GM13977 (cell line): ENCODE measurements around the gene FARP1.

Source experiments
- DNase-seq: peaks from one replicate; pipeline ENCODE4 v3.0.0; 2012; ENCODE audit warnings: low spot score
- in situ Hi-C: fragments of 300-500 bp; cut with MboI; formaldehyde crosslinking; loops from one replicate; pipeline ENCODE4 v1.12.0; 2022; ENCODE audit warnings: low sequenced_read_pairs, low pct_unique_long_range_greater_than_20kb, mixed read lengths, inconsistent platforms; ENCODE audit not compliant: unreplicated experiment
- TF ChIP-seq, protein P1 (sequence below): IDR thresholded peaks from 2 replicates; pipeline ENCODE4 v1.5.1; 2012; ENCODE audit warnings: mild to moderate bottlenecking, control low read depth; ENCODE audit not compliant: insufficient read depth; ENCODE audit errors: extremely low read depth, missing control alignments

The FARP1 gene

DNA sequence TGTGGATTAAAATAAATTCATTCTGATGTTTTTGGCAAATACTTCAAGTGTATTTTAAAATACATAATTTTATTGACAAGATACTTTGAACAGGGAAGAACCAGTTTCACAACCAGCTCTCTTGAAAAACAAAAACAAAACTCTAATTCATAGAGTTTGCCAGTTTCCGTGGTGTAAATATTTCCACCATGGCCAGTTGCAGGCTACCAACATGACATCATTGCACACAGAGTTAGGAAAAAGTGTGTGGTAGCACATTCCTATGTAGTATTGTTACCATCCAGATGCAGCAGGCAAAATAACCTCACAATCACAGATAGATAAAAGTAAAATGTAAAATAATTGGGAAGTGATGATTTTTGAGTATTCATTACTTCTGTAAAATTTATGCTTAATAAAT lies 41.9 kb downstream of the FARP1 start:
- TF ChIP-seq, protein P1, sequence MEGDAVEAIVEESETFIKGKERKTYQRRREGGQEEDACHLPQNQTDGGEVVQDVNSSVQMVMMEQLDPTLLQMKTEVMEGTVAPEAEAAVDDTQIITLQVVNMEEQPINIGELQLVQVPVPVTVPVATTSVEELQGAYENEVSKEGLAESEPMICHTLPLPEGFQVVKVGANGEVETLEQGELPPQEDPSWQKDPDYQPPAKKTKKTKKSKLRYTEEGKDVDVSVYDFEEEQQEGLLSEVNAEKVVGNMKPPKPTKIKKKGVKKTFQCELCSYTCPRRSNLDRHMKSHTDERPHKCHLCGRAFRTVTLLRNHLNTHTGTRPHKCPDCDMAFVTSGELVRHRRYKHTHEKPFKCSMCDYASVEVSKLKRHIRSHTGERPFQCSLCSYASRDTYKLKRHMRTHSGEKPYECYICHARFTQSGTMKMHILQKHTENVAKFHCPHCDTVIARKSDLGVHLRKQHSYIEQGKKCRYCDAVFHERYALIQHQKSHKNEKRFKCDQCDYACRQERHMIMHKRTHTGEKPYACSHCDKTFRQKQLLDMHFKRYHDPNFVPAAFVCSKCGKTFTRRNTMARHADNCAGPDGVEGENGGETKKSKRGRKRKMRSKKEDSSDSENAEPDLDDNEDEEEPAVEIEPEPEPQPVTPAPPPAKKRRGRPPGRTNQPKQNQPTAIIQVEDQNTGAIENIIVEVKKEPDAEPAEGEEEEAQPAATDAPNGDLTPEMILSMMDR, result no peak

DNA sequence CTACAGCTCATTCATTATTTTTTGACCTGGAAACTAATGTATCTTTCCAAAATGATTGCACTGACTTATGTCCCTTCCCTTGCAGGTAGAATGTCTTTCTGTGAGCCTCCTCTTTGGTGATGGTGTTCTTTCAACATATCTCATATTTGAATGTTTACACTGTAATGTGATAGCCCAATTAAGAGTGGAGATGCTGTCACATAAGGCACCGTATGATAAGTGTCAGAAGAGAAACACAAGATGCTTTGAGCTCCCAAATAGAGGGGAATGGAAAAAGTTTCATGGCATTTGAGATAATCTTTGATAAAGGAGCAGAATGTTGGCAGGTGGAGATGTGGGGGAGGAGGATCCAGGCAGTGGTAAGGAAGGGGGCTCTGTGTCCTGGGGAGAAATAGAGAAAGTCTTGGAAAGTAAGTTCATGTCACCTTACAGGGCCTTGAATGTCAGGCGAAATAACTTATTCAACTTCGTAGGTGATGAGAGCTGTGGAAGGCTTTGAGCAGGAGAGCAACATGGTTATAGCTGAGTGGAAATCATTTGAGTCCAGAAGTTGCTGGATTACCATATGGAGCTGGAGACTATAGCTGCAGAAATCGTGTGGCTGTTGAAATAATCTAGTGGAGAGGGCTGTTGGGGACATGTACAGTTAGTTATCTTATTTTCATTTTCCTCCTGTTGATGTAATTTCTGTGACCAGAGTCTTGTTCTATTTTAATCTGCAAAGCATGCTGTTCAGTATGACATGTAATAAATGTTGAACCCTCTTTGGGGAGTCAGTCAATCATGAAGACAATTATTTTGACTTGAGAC lies 44.5 kb downstream of the FARP1 start:
- no peak for DNase-seq
- in situ Hi-C loops, result no loop called here
- TF ChIP-seq, protein P1, result no peak

More for the DNA sequence above, 41.9 kb downstream of the FARP1 start:
- DNase-seq, result no peak
- in situ Hi-C loops, result no loop called here

DNA sequence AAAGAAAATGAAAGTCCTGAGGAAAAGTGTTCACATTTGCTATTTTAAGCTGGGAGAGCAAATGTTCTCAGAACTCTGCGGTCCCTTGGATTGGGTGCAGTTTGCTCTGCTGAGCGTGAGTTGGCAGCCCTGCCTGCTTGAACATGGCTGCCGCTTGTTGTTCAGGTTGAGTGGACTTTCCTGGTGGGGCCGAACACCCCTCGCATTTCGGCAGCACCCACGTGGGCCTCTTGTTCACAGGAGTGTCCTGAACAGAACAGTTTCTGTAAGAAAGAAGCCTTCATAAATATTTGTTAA lies 45.0 kb downstream of the FARP1 start:
- TF ChIP-seq, protein P1, result no peak
- in situ Hi-C loops, result no loop called here
- no peak for DNase-seq

DNA sequence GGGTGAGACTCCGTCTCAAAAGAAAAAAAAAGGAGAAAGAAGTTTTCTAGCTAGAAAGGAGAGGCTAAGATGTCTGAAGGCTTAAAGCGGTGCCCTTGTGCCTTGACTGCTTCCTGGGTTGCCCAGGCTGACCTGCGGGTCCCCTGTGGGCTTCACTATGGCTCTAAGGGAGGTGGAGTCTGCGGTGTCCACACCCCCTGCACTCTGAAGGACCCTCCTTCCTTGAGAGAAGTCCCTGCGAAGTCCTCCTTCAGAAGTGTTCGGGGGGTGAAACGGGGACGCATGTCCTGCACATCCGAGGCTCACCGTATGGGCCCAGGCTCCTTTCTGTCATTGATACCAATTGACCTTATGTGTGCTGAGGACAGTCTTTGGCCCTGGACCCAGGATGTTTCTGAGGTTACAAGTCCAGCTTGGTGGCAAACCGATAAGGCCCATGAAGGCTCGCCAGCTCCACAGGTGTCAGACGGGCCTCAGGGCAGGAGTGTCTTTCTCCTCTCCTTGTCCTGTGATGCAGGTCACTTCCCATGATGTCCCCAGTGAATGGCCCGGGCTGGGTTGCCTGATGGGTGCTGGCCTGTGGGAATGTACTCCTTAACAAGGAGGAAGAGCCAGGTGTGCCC lies 45.8 kb downstream of the FARP1 start:
- TF ChIP-seq, protein P1, result no peak
- DNase-seq, result no peak
- in situ Hi-C loops, result no loop called here

DNA sequence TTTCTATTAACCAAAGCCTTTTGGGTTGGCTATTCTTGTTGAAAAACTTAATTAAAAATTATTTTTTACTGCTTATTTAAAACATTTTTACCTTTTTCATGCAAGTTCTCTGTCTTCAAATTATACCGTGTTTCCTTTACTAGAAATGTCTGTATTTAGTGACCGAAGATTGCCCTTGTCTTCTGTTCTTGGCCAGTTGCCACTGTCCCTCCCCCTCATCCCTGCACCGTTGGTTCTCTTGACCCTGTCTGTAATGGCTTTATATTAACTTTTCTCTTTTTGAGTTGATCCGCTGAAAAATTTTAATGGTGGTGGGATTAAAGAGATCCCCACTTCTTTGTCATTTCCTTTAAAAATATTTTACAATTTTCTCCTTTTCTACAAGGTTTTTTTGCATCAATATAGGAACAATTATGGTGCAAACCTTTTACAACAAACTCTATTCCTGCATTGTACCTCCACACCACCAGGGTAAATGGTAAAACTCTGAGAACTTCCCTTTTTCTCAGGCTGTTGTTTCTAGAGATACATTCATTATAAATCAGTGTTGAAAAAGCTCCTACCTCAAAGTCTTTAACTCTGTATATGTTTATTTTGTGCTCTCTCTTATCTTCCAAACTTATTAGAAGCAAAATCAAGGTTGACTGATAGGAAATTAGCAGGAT lies 47.1 kb downstream of the FARP1 start:
- DNase-seq, result no peak
- TF ChIP-seq, protein P1, result no peak
- in situ Hi-C loops, result no loop called here

DNA sequence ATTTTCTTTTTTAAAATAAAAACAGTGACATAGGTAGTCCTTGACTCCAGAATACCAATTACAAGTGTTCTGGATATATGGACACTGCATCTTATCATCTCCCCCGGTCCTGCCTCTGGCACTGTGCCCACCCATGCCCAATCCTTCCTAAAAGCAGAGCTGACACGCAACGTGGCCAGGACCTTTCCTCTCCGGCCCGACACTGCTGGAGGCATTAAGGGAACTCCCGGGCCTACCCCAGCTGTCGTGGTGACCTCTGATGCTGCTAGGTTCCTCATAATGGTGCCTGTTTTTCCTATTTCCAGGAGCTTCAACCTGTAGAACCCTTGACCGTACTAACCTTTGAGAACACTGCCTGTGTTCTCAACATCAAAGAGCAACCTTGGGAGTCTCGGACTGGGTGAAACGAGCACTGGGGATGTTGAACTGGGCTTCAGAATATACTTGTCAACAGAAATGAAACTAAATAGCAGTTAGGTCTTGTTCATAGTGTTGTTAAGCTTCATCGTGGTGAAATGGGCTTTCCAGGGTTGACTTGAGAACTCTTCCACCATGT lies 48.1 kb downstream of the FARP1 start:
- TF ChIP-seq, protein P1, result no peak
- DNase-seq, result no peak
- in situ Hi-C loops, result no loop called here
